SK-N-SH treated with all-trans-retinoic acid at 6 μM for 48 hours (cell line): ENCODE measurements around the gene IL13RA2.

Experiments used
- ATAC-seq: fragments of 200-7000 bp; cut with Tn5 transposase; 3 replicates; pipeline ENCODE4 v1.9.1; 2020; ENCODE audit warnings: mild to moderate bottlenecking, moderate library complexity
- ARNTL ChIP-seq: fragments of 450-650 bp; formaldehyde crosslinking; IDR thresholded peaks from 2 replicates; pipeline ENCODE4 v1.5.0; 2020; ENCODE audit warnings: low read depth, mild to moderate bottlenecking, moderate library complexity, borderline replicate concordance
- BACH2 ChIP-seq: fragments of 250-450 bp; sonication (Bioruptor Pico); IDR thresholded peaks from 2 replicates; pipeline ENCODE4 v1.9.0; 2021; ENCODE audit warnings: mild to moderate bottlenecking, borderline replicate concordance
- CSDC2 ChIP-seq: fragments of 250-450 bp; sonication (Bioruptor Pico); IDR thresholded peaks from 2 replicates; pipeline ENCODE4 v1.5.0; 2020; ENCODE audit warnings: mild to moderate bottlenecking, moderate library complexity
- CSRNP3 ChIP-seq: fragments of 250-450 bp; sonication (Bioruptor Pico); IDR thresholded peaks from 2 replicates; pipeline ENCODE4 v1.5.1; 2021; ENCODE audit warnings: mild to moderate bottlenecking, moderate library complexity
- GLIS3 ChIP-seq: fragments of 250-450 bp; sonication (Bioruptor Pico); IDR thresholded peaks from 2 replicates; pipeline ENCODE4 v1.5.0; 2020; ENCODE audit warnings: mild to moderate bottlenecking, moderate library complexity
- ISL1 ChIP-seq: fragments of 250-450 bp; sonication (Bioruptor Pico); IDR thresholded peaks from 2 replicates; pipeline ENCODE4 v2.1.2; 2022; ENCODE audit warnings: mild to moderate bottlenecking, moderate library complexity
- OSR1 ChIP-seq: fragments of 250-450 bp; sonication (Bioruptor Pico); IDR thresholded peaks from 2 replicates; pipeline ENCODE4 v1.8.0; 2022; ENCODE audit warnings: moderate library complexity, mild to moderate bottlenecking, inconsistent platforms
- PATZ1 ChIP-seq: fragments of 250-450 bp; sonication (Bioruptor Pico); IDR thresholded peaks from 2 replicates; pipeline ENCODE4 v1.8.0; 2020; ENCODE audit warnings: mild to moderate bottlenecking, moderate library complexity, borderline replicate concordance
- PPARA ChIP-seq: fragments of 250-450 bp; sonication (Bioruptor Pico); IDR thresholded peaks from 2 replicates; pipeline ENCODE4 v1.5.0; 2020; ENCODE audit warnings: mild to moderate bottlenecking, borderline replicate concordance
- RARB ChIP-seq: fragments of 250-450 bp; sonication (Bioruptor Pico); IDR thresholded peaks from 2 replicates; pipeline ENCODE4 v1.8.0; 2021; ENCODE audit warnings: mild to moderate bottlenecking, moderate library complexity
- TCF4 ChIP-seq: fragments of 250-450 bp; sonication (Bioruptor Pico); IDR thresholded peaks from 2 replicates; pipeline ENCODE4 v1.8.0; 2021; ENCODE audit warnings: mild to moderate bottlenecking, moderate library complexity, borderline replicate concordance
- TOX ChIP-seq: fragments of 250-450 bp; sonication (Bioruptor Pico); IDR thresholded peaks from 2 replicates; pipeline ENCODE4 v1.8.0; 2021; ENCODE audit warnings: mild to moderate bottlenecking, moderate library complexity, borderline replicate concordance
- ZFP3 ChIP-seq: fragments of 250-450 bp; sonication (Bioruptor Pico); IDR thresholded peaks from 2 replicates; pipeline ENCODE4 v1.5.0; 2020; ENCODE audit warnings: mild to moderate bottlenecking, moderate library complexity
- ZFP30 ChIP-seq: fragments of 450-650 bp; formaldehyde crosslinking; IDR thresholded peaks from 2 replicates; pipeline ENCODE4 v1.5.0; 2022; ENCODE audit warnings: mild to moderate bottlenecking, moderate library complexity
- ZNF70 ChIP-seq: fragments of 450-650 bp; formaldehyde crosslinking; IDR thresholded peaks from 2 replicates; pipeline ENCODE4 v1.5.0; 2020; ENCODE audit warnings: mild to moderate bottlenecking, moderate library complexity
- ZNF8 ChIP-seq: fragments of 450-650 bp; formaldehyde crosslinking; IDR thresholded peaks from 2 replicates; pipeline ENCODE4 v1.5.0; 2020; ENCODE audit warnings: mild to moderate bottlenecking, moderate library complexity
- TF ChIP-seq, protein P1 (sequence below): fragments of 250-450 bp; sonication (Bioruptor Pico); IDR thresholded peaks from 2 replicates; pipeline ENCODE4 v1.8.0; 2021; ENCODE audit warnings: low read depth, mild to moderate bottlenecking, moderate library complexity, borderline replicate concordance
- TF ChIP-seq, protein P2 (sequence below): fragments of 250-450 bp; sonication (Bioruptor Pico); IDR thresholded peaks from 2 replicates; pipeline ENCODE4 v1.5.0; 2020; ENCODE audit warnings: mild to moderate bottlenecking, moderate library complexity
- TF ChIP-seq, protein P3 (sequence below): fragments of 250-450 bp; sonication (Bioruptor Pico); IDR thresholded peaks from 2 replicates; pipeline ENCODE4 v1.5.1; 2020; ENCODE audit warnings: low read depth, mild to moderate bottlenecking, moderate library complexity

The IL13RA2 gene

DNA sequence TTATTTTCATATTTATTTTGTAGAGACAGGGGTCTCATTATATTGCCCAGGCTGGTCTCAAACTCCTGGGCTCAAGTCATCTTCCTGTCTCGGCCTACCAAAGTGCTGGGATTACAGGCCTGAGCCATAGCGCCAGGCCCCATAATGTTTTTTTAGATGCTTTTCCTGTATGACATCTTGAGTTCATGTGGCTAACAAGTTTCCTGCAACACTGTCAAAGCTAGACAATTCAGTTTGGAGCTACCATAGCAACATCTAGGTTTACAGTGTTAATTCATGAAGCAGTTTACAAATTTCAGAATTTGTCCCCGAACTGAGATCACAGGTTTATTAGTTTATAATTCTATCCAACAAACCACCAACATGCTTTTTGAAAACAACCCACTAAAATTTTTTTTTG is 6.4 kb upstream of the IL13RA2 start:
- ATAC-seq = 0 out of 3 replicates have a peak, but pooled peaks have one; percentile 24
- TF ChIP-seq GLIS3 (CRISPR knock-in tag) (no peak), CSRNP3 (CRISPR knock-in tag) (no peak)
- TF ChIP-seq, protein P1, sequence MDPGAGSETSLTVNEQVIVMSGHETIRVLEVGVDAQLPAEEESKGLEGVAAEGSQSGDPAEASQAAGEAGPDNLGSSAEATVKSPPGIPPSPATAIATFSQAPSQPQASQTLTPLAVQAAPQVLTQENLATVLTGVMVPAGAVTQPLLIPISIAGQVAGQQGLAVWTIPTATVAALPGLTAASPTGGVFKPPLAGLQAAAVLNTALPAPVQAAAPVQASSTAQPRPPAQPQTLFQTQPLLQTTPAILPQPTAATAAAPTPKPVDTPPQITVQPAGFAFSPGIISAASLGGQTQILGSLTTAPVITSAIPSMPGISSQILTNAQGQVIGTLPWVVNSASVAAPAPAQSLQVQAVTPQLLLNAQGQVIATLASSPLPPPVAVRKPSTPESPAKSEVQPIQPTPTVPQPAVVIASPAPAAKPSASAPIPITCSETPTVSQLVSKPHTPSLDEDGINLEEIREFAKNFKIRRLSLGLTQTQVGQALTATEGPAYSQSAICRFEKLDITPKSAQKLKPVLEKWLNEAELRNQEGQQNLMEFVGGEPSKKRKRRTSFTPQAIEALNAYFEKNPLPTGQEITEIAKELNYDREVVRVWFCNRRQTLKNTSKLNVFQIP = no peak
- TF ChIP-seq, all 23 proteins: peak for 0

- peak; percentile 87 for ATAC-seq
- TF ChIP-seq PATZ1 (CRISPR knock-in tag) = no peak
- TF ChIP-seq BACH2 (CRISPR knock-in tag) = peak; percentile 90; the same call in 1 of the 2 replicates
- peak; percentile 72 for TF ChIP-seq ISL1
These were observed 5.7 kb upstream of the IL13RA2 start for GRCh38 chrX:115023139-115023538.

GRCh38 chrX:115021121-115021520 is 3.7 kb upstream of the IL13RA2 start:
- TF ChIP-seq TCF4 (CRISPR knock-in tag) (no peak), ZNF70 (CRISPR knock-in tag) (no peak), CSDC2 (no peak), ZFP3 (CRISPR knock-in tag) (no peak), ZFP30 (no peak), GLIS3 (CRISPR knock-in tag) (no peak), ZNF8 (CRISPR knock-in tag) (no peak), OSR1 (no peak), PPARA (CRISPR knock-in tag) (no peak), BACH2 (CRISPR knock-in tag) (no peak), ISL1 (no peak), RARB (CRISPR knock-in tag) (no peak), PATZ1 (CRISPR knock-in tag) (no peak), TOX (CRISPR knock-in tag) (no peak), CSRNP3 (CRISPR knock-in tag) (no peak), ARNTL (no peak)
- TF ChIP-seq, protein P2, sequence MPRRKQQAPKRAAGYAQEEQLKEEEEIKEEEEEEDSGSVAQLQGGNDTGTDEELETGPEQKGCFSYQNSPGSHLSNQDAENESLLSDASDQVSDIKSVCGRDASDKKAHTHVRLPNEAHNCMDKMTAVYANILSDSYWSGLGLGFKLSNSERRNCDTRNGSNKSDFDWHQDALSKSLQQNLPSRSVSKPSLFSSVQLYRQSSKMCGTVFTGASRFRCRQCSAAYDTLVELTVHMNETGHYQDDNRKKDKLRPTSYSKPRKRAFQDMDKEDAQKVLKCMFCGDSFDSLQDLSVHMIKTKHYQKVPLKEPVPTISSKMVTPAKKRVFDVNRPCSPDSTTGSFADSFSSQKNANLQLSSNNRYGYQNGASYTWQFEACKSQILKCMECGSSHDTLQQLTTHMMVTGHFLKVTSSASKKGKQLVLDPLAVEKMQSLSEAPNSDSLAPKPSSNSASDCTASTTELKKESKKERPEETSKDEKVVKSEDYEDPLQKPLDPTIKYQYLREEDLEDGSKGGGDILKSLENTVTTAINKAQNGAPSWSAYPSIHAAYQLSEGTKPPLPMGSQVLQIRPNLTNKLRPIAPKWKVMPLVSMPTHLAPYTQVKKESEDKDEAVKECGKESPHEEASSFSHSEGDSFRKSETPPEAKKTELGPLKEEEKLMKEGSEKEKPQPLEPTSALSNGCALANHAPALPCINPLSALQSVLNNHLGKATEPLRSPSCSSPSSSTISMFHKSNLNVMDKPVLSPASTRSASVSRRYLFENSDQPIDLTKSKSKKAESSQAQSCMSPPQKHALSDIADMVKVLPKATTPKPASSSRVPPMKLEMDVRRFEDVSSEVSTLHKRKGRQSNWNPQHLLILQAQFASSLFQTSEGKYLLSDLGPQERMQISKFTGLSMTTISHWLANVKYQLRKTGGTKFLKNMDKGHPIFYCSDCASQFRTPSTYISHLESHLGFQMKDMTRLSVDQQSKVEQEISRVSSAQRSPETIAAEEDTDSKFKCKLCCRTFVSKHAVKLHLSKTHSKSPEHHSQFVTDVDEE = no peak
- TF ChIP-seq, protein P3, sequence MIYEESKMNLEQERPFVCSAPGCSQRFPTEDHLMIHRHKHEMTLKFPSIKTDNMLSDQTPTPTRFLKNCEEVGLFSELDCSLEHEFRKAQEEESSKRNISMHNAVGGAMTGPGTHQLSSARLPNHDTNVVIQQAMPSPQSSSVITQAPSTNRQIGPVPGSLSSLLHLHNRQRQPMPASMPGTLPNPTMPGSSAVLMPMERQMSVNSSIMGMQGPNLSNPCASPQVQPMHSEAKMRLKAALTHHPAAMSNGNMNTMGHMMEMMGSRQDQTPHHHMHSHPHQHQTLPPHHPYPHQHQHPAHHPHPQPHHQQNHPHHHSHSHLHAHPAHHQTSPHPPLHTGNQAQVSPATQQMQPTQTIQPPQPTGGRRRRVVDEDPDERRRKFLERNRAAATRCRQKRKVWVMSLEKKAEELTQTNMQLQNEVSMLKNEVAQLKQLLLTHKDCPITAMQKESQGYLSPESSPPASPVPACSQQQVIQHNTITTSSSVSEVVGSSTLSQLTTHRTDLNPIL (CRISPR knock-in tag) = no peak
- TF ChIP-seq, protein P1 = no peak
- no peak for ATAC-seq
